ENCODE results near the gene DACT2.
"Not testable (repeated sequence)": the region's sequence is repeated elsewhere in the genome, so short reads cannot be mapped to it uniquely, and the experiment has no call there.

The DACT2 gene

GRCh38 chr6:168358842-168359420 is 39.4 kb upstream of the DACT2 start:
- no peak overlapping the region for H3K4me3 ChIP-seq (ENCODE audit: low read length)
- no peak for TF ChIP-seq ZNF274 (IDR thresholded peaks at IDR 0.05; ENCODE audit: low read depth, low read length)

GRCh38 chr6:168356872-168357271 is 37.3 kb upstream of the DACT2 start:
- not testable (repeated sequence) for H3K4me3 ChIP-seq (ENCODE audit: low read length)

- H3K4me3 ChIP-seq (ENCODE audit: low read length): no peak overlapping the region
- no peak for TF ChIP-seq ZNF274 (IDR thresholded peaks at IDR 0.05; ENCODE audit: low read depth, low read length)
Observed at GRCh38 chr6:168355716-168356522, 36.3 kb upstream of the DACT2 start.

- TF ChIP-seq ZNF274 (IDR thresholded peaks at IDR 0.05; ENCODE audit: low read depth, low read length): no peak
- no peak overlapping the region for H3K4me3 ChIP-seq (ENCODE audit: low read length)
Observed at GRCh38 chr6:168354338-168354737, 34.8 kb upstream of the DACT2 start.

- H3K4me3 ChIP-seq (ENCODE audit: low read length): no peak overlapping the region
- TF ChIP-seq ZNF274 (IDR thresholded peaks at IDR 0.05; ENCODE audit: low read depth, low read length): no peak
Observed at GRCh38 chr6:168353041-168353440, 33.5 kb upstream of the DACT2 start.

- TF ChIP-seq ZNF274 (IDR thresholded peaks at IDR 0.05; ENCODE audit: low read depth, low read length): no peak
Observed at GRCh38 chr6:168352096-168352495, 32.5 kb upstream of the DACT2 start.

GRCh38 chr6:168349718-168350210 is 30.2 kb upstream of the DACT2 start:
- no peak for TF ChIP-seq ZNF274 (IDR thresholded peaks at IDR 0.05; ENCODE audit: low read depth, low read length)
- H3K4me3 ChIP-seq (ENCODE audit: low read length): no peak overlapping the region

More at GRCh38 chr6:168352096-168352495, 32.5 kb upstream of the DACT2 start:
- no peak overlapping the region for H3K4me3 ChIP-seq (ENCODE audit: low read length)

- H3K4me3 ChIP-seq (ENCODE audit: low read length): no peak overlapping the region
- no peak for TF ChIP-seq ZNF274 (IDR thresholded peaks at IDR 0.05; ENCODE audit: low read depth, low read length)
Observed at GRCh38 chr6:168348186-168348585, 28.6 kb upstream of the DACT2 start.

GRCh38 chr6:168347615-168348014 is 28.0 kb upstream of the DACT2 start:
- TF ChIP-seq ZNF274 (IDR thresholded peaks at IDR 0.05; ENCODE audit: low read depth, low read length): no peak
- no peak overlapping the region for H3K4me3 ChIP-seq (ENCODE audit: low read length)

- no peak overlapping the region for H3K4me3 ChIP-seq (ENCODE audit: low read length)
- no peak for TF ChIP-seq ZNF274 (IDR thresholded peaks at IDR 0.05; ENCODE audit: low read depth, low read length)
Observed at GRCh38 chr6:168347053-168347452, 27.5 kb upstream of the DACT2 start.

- H3K4me3 ChIP-seq (ENCODE audit: low read length): no peak overlapping the region
- TF ChIP-seq ZNF274 (IDR thresholded peaks at IDR 0.05; ENCODE audit: low read depth, low read length): no peak
Observed at GRCh38 chr6:168345896-168346754, 26.5 kb upstream of the DACT2 start.

GRCh38 chr6:168345266-168345665 is 25.7 kb upstream of the DACT2 start:
- TF ChIP-seq ZNF274 (IDR thresholded peaks at IDR 0.05; ENCODE audit: low read depth, low read length): no peak
- H3K4me3 ChIP-seq (ENCODE audit: low read length): no peak overlapping the region

GRCh38 chr6:168344338-168344737 is 24.8 kb upstream of the DACT2 start:
- no peak overlapping the region for H3K4me3 ChIP-seq (ENCODE audit: low read length)
- TF ChIP-seq ZNF274 (IDR thresholded peaks at IDR 0.05; ENCODE audit: low read depth, low read length): no peak
